LNCaP clone FGC (cell line): ENCODE measurements around the gene RIC8A.
"Not testable (repeated sequence)": the region's sequence is repeated elsewhere in the genome, so short reads cannot be mapped to it uniquely, and the experiment has no call there.

Experiments
- DNase-seq: peaks from one replicate; pipeline ENCODE4 v3.0.0-alpha.2; 2011; ENCODE audit warnings: low read depth
- H3K4me3 ChIP-seq: 2 replicates; pipeline ENCODE4 v1.5.1; 2011; ENCODE audit warnings: mild to moderate bottlenecking, low read depth, low read length, control low read depth
- TF ChIP-seq, protein P1 (sequence below): IDR thresholded peaks from 2 replicates; pipeline ENCODE4 v1.5.1; 2012; ENCODE audit warnings: mild to moderate bottlenecking; ENCODE audit not compliant: control insufficient read depth, insufficient read depth; ENCODE audit errors: extremely low read depth

Gene RIC8A

DNA sequence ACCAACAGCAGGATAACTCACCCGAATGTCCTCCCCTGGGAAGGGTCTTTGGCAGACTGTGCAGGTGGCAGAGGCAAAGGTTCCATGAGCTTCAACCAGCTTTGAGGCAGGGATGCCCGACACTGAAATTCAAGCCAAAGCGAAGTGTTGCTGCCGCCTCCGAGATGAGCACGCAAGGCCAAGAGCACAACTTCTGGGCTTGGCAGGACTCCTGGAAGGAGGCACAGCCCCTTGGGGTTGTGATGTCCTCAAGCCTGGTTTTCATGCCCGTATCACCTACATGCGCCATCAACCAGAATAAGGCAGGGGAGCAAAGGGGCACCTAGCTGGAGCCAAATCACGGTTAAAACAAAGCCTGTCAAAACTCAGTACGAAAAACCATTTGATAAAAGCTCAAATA, 22.9 kb downstream of the RIC8A start:
- no peak overlapping the region for H3K4me3 ChIP-seq
- no peak for DNase-seq
- TF ChIP-seq, protein P1, sequence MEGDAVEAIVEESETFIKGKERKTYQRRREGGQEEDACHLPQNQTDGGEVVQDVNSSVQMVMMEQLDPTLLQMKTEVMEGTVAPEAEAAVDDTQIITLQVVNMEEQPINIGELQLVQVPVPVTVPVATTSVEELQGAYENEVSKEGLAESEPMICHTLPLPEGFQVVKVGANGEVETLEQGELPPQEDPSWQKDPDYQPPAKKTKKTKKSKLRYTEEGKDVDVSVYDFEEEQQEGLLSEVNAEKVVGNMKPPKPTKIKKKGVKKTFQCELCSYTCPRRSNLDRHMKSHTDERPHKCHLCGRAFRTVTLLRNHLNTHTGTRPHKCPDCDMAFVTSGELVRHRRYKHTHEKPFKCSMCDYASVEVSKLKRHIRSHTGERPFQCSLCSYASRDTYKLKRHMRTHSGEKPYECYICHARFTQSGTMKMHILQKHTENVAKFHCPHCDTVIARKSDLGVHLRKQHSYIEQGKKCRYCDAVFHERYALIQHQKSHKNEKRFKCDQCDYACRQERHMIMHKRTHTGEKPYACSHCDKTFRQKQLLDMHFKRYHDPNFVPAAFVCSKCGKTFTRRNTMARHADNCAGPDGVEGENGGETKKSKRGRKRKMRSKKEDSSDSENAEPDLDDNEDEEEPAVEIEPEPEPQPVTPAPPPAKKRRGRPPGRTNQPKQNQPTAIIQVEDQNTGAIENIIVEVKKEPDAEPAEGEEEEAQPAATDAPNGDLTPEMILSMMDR, result no peak

DNA sequence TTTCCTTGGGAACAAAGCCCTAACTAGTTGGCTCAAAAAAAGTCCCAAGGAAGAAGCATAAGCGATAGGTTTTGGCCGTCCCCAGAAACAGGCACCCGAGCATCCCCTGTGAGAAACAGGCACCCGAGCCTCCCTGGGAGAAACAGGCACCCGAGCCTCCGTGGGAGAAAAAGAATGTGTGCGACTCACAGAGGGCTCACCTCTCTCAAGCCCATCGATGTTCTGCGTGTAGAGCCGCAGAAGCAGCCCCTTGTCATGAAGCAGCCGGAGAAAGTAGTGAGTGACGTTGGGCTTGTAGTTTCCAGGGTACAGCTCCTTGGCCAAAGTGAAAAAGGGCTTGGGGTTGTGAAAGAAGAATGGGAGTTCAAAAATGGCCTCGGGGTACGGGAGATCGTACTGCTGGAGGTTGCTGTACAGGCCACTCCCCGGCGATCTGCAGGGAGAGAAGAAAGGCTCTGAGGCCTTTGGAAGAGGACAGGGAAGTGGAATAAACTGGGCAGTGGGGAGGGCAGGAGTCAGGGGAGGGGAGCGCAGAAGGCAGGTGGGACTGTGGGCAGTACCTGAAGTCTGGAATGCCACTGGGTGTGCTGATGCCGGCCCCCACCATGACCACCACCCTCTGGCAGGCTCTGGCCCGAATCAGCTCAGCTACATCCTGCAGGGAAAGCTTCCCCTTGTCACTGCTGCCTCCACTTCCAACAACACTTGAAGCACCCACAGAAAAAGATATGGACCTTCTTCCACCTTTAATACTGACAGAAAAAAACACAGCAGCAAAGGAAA, 25.5 kb downstream of the RIC8A start:
- no peak overlapping the region for H3K4me3 ChIP-seq
- TF ChIP-seq, protein P1, result no peak
- no peak for DNase-seq

DNA sequence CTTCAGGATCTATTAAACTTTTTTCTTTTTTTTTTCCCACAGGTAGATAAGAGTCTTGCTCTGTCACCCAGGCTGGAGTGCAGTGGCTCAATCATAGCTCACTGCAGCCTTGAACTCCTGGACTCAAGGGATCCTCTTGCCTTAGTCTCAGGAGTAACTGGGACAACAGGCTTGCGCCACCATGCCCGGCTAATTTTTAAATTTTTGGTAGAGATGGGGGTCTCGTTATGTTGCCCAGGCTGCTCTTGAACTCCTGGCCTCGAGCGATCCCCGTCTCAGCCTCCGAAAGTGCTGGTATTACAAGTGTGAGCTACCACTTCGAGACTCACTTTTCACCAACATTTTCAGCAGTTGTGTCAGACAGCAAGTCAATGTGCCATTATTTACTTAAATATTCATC, 27.7 kb downstream of the RIC8A start:
- TF ChIP-seq, protein P1, result no peak
- peak overlapping the region; percentile 85 for H3K4me3 ChIP-seq
- no peak for DNase-seq

DNA sequence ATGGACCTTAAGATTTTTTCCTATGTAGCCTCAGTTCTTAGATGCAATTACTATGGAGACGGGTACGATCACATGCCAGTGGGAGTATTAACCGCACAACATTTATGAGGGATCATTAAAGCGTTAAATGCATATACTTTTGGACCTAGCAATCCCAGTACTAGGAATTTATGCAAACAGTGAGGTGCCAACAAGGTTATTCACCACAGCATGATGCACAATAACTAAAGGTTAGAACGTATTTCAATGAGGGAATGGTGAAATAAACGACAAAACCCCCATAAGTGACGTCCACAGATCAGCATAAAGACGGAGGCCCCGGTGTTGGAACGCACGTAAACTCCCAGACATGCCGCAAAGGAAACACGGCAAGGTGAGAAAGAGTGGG, 28.1 kb downstream of the RIC8A start:
- H3K4me3 ChIP-seq, result peak overlapping the region; percentile 85
- TF ChIP-seq, protein P1, result no peak
- no peak for DNase-seq

DNA sequence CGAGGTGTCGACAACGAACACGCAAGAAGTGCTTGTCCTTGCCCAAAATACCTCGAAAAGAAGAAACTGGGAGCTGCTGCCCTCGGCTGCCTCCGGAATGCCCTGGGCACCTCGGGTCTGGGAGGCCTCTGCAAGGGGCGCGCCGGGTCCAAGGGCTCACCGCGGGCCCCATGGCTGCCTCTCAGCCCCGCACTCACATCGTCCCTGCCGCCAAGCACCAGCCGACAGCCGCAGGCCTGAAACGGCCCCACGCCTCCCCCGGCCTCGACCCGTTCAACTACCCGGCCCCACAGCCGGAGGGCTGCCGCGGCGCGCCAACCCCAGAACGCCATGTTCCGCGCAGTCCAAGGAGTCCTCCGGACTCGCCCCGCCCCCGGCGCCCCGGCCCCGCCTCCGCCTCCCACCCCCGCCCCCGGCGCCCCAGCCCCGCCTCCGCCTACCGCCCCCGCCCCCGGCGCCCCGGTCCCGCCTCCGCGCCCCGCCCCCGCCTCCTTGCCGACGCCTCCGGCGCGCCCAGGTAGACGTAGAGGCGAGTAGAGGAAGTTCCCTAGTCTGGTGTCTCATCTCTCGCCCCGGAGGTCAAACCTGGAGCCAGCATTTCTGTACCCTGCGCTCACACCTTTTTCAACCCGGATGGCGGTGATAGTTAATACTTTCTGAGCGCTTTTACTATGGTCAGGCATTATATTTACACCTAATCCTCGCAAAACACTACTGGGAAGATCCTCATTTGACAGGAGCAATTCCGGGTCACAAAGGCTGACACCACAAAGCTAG, 28.7 kb downstream of the RIC8A start, which contains the start of gene SIRT3:
SIRT3 (minus strand) TSS at position 346 of the 777 bp plus-strand sequence; CDS start at position 332, 14 bp downstream.
- TF ChIP-seq, protein P1, result no peak
- DNase-seq, result peak; percentile 47
- peak within 1 kb of the TSS; percentile 100 for H3K4me3 ChIP-seq

DNA sequence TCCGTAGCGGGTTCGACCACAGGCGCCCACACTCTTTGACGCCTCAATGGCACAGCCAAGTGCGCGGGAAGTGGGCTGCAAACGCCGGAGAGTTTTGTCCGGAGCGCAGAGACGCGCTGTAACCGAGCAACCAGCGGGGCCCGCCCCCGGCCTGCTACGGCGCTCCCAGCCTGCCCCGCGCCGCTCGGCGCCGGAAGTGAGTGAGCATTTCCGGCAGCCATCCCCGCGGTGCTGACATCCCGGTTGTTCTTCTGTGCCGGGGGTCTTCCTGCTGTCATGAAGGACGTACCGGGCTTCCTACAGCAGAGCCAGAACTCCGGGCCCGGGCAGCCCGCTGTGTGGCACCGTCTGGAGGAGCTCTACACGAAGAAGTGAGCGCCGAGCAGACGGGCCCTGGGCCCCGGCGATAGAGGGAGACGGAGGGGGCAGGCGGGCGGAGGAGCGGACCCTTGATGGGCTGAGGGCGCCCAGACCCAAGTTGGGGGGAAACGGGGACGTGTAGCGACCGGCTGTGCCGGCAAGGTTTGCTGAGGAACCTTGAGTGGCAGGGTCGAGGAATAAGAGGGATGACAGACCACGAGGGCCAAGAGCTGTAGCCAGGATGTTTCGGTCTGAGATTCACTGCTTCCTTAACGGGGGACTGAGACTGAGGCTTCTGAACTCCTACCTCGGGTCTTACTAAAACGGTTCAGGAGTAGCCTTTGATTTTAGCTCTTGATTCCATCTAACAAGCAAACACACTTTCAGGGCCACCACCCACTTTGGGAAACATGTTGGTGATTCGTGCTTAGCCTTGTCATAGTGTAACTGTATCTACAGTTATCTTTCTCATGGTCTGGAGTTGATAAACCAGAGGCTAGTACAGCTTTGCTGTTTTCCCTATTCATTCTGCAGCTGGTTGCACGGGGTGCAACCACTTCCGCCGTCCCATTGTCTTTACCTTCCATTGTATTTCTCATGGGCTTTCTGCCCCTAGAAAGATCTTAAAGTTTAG, 29.6 kb downstream of the RIC8A start, which contains the start of gene PSMD13:
PSMD13 (plus strand) TSS at position 203 of the 994 bp plus-strand sequence; CDS start at position 277, 74 bp downstream.
- DNase-seq, result peak; percentile 48

DNA sequence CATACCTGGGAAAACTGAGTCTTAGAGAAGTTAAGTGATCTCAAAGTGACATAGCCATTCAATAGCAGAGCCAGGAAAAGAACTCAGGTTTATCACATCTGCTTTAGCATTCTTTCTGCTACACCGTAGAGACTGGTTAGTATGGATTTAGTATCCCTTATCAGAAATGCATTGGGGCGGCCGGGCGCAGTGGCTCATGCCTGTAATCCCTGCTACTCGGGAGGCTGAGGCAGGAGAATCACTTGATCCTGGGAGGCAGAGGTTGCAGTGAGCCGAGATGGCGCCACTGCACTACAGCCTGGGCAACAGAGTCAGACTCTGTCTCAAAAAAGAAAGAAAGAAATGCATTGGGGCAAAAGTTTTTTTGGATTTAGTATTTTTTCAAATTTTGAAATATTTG, 30.8 kb downstream of the RIC8A start:
- DNase-seq, result not testable (repeated sequence)
- peak overlapping the region; percentile 100 for H3K4me3 ChIP-seq

More for the DNA sequence above, 29.6 kb downstream of the RIC8A start, which contains the start of gene PSMD13:
- H3K4me3 ChIP-seq, result peak within 1 kb of the TSS; percentile 100
- TF ChIP-seq, protein P1, result no peak
